H54 (cell line): ENCODE data around the gene CAMKMT.
"Not testable (repeated sequence)": the region's sequence is repeated elsewhere in the genome, so short reads cannot be mapped to it uniquely, and the experiment has no call there.

ENCODE experiments used
- DNase-seq: peaks from one replicate; pipeline ENCODE4 v3.0.0; 2011; ENCODE audit warnings: low spot score, mixed read lengths; ENCODE audit not compliant: insufficient read length
- FAIRE-seq: peaks from 3 replicates; lab custom pipeline; 2011; peaks lifted over from hg19 to GRCh38; lab: Jason Lieb, UNC
- POLR2A ChIP-seq: IDR thresholded peaks from 2 replicates; pipeline ENCODE4 v1.6.1; 2011; ENCODE audit warnings: low read depth, mild to moderate bottlenecking, low read length

The CAMKMT gene

GRCh38 chr2:44572196-44572900 is 210.6 kb downstream of the CAMKMT start:
- no peak for TF ChIP-seq POLR2A
- peak; percentile 95 for FAIRE-seq
- no peak for DNase-seq

- no peak for TF ChIP-seq POLR2A
- DNase-seq (no peak), FAIRE-seq (no peak)
These were observed 212.2 kb downstream of the CAMKMT start for GRCh38 chr2:44573996-44574395.

GRCh38 chr2:44578471-44579093 is 216.8 kb downstream of the CAMKMT start:
- no peak for TF ChIP-seq POLR2A
- DNase-seq = no peak
- FAIRE-seq = peak; percentile 79

- FAIRE-seq (no peak), DNase-seq (no peak)
- TF ChIP-seq POLR2A = no peak
These were observed 217.5 kb downstream of the CAMKMT start for GRCh38 chr2:44579115-44579836.

- no peak for TF ChIP-seq POLR2A
- DNase-seq = no peak
- FAIRE-seq = peak; percentile 61
These were observed 218.1 kb downstream of the CAMKMT start for GRCh38 chr2:44579837-44580230.

GRCh38 chr2:44580875-44581515 is 219.2 kb downstream of the CAMKMT start:
- FAIRE-seq (no peak), DNase-seq (no peak)
- TF ChIP-seq POLR2A = no peak

- FAIRE-seq = no peak
- no peak for TF ChIP-seq POLR2A
- DNase-seq = no peak
These were observed 220.7 kb downstream of the CAMKMT start for GRCh38 chr2:44582363-44583008.

- DNase-seq, FAIRE-seq: not testable (repeated sequence)
These were observed 233.9 kb downstream of the CAMKMT start for GRCh38 chr2:44595615-44596014.

- DNase-seq (no peak), FAIRE-seq (no peak)
- no peak for TF ChIP-seq POLR2A
These were observed 235.0 kb downstream of the CAMKMT start for GRCh38 chr2:44596537-44597320.

GRCh38 chr2:44598330-44599119 is 236.8 kb downstream of the CAMKMT start:
- DNase-seq (no peak), FAIRE-seq (no peak)
- TF ChIP-seq POLR2A = no peak

GRCh38 chr2:44599130-44599529 is 237.4 kb downstream of the CAMKMT start:
- TF ChIP-seq POLR2A = no peak
- FAIRE-seq (no peak), DNase-seq (no peak)

GRCh38 chr2:44602446-44602845 is 240.7 kb downstream of the CAMKMT start:
- DNase-seq = no peak
- TF ChIP-seq POLR2A = no peak
- FAIRE-seq = no peak
